Esophagus squamous epithelium (tissue), 5 donors: ENCODE results near the gene COL26A1. TPM values are rescaled to one million over a fixed set of nuclear protein-coding genes. Genes with fewer than 3 reads are reported as not detected.
A peak's percentile ranks its signal among the peaks of the same experiment; 100 is the strongest.

Source experiments
- DNase-seq: peaks from one replicate; lab custom pipeline; 2025; lab: John Stamatoyannopoulos, UW
- H3K27ac ChIP-seq, 4 donors: fragments of 200-600 bp; sonication (generic); one replicate each; pipeline ENCODE4 v1.5.1; 2016 to 2019; ENCODE audit warnings: mild to moderate bottlenecking in 1 of 4
- H3K27me3 ChIP-seq, 4 donors: fragments of 200-600 bp; sonication (generic); 1 replicate in 3 of 4; 2 replicates in 1 of 4; pipeline versions ENCODE4 v1.5.1 to v1.6.0; 2017 to 2021; ENCODE audit warnings: antibody characterized with exemption in 1 of 4
- H3K36me3 ChIP-seq, 3 donors: fragments of 200-600 bp; sonication (generic); one replicate each; pipeline ENCODE4 v1.5.1; 2016 to 2019
- H3K4me1 ChIP-seq, 3 donors: fragments of 200-600 bp; sonication (generic); one replicate each; pipeline ENCODE4 v1.5.1; 2017 to 2019
- H3K4me3 ChIP-seq, 4 donors: fragments of 200-600 bp; sonication (generic); 1 replicate in 3 of 4; 2 replicates in 1 of 4; pipeline ENCODE4 v1.5.1; 2016 to 2019; ENCODE audit warnings: mild to moderate bottlenecking in 2 of 4, moderate library complexity in 1 of 4
- H3K9me3 ChIP-seq, 3 donors: fragments of 200-600 bp; sonication (generic); one replicate each; pipeline ENCODE4 v1.5.1; 2016 to 2019
- POLR2A ChIP-seq, 4 donors: fragments of 450-650 bp; IDR thresholded peaks; one replicate each; pipeline ENCODE4 v1.6.1; 2017; ENCODE audit warnings: antibody characterized with exemption in 4 of 4, mild to moderate bottlenecking in 4 of 4, moderate library complexity in 3 of 4
- WGBS, 2 donors: methylation state at CpG; one replicate each; pipeline ENCODE4 v1.1.5; 2018; 5-methylcytosine and 5-hydroxymethylcytosine counted together
- intact Hi-C: fragments of 100-400 bp; cut with DNase I; formaldehyde crosslinking; loops from one replicate; pipeline ENCODE4 v1.15.0; 2022
- total RNA-seq, 4 donors: library from RNA; depleted of rRNA; stranded (reverse); fragments of >200 nt; gene quantifications; one replicate each; pipeline ENCODE4 v1.1.0, GENCODE V29; 2016
- TF ChIP-seq, protein P1 (sequence below), 6 experiments: fragments of 450-650 bp in 4 of 6; fragments of 200-600 bp in 2 of 6; sonication (generic) in 2 of 6; IDR thresholded peaks; one replicate each; pipeline ENCODE4 v1.5.1; 2016 to 2019; ENCODE audit warnings: antibody characterized with exemption in 6 of 6, mild to moderate bottlenecking in 4 of 6, moderate library complexity in 4 of 6
- donor health status: DM: yes; HTN: yes; CAD: no.

COL26A1 gene
- total RNA-seq, 4 donors from 2014 or later = not detected

DNA sequence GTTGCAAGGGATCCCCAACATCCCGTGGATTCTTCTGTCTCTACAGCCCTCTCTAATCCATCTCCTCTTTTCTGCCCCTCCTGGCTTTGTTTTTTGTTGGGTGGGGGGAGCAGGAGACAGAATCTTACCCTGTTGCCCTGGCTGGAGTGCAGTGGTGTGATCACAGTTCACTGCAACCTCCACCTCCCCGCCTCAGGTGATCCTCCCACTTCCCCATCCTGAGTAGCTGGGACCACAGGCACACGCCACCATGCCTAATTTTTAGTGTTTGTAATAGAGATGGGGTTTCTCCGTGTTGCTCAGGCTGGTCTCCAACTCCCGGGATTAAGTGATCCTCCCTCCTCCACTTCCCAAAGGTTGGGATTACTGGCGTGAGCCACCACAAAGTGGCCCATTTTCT lies 144.7 kb downstream of the COL26A1 start:
- no peak overlapping the region for H3K4me3 ChIP-seq
- intact Hi-C loops = no loop called here
- no peak overlapping the region for H3K27ac ChIP-seq
- peaks cover 0 to 3% (median 0%) of the 10 kb centered on the region in 3 donors for H3K4me1 ChIP-seq
- DNase-seq = no peak
- no peak for TF ChIP-seq POLR2A (IDR thresholded peaks at IDR 0.05)
- TF ChIP-seq, protein P1, sequence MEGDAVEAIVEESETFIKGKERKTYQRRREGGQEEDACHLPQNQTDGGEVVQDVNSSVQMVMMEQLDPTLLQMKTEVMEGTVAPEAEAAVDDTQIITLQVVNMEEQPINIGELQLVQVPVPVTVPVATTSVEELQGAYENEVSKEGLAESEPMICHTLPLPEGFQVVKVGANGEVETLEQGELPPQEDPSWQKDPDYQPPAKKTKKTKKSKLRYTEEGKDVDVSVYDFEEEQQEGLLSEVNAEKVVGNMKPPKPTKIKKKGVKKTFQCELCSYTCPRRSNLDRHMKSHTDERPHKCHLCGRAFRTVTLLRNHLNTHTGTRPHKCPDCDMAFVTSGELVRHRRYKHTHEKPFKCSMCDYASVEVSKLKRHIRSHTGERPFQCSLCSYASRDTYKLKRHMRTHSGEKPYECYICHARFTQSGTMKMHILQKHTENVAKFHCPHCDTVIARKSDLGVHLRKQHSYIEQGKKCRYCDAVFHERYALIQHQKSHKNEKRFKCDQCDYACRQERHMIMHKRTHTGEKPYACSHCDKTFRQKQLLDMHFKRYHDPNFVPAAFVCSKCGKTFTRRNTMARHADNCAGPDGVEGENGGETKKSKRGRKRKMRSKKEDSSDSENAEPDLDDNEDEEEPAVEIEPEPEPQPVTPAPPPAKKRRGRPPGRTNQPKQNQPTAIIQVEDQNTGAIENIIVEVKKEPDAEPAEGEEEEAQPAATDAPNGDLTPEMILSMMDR (IDR thresholded peaks at IDR 0.05) = no peak
- H3K27me3 ChIP-seq = peaks cover 0 to 52% (median 0%) of the 10 kb centered on the region in 4 donors
- WGBS, 2 donors = 26 to 35% methylated on average over 5 to 6 of the region's 6 CpGs
- no peaks in the 10 kb centered on the region for H3K9me3 ChIP-seq
- H3K36me3 ChIP-seq = no peaks in the 10 kb centered on the region

DNA sequence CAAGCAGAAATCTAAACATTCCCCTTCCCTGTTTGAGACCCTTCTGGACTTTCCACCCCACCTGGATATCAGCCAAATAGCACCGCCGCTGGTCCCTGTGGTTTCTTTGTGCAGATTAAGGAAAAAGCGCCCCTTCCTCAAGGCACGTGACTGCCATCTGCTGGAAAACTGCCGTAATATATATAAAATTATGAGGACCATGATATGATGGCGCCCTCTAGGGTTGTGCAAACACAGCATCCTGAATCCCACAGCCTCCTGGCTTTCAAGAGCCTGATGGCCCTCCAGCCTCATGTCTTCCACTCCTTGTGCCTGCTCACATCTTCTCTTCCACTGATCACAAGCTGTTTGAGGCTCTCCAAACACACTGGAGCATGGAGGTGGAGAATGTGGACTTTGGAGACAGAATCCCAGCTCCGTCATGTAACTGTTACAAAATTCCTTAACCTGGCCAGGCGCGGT lies 145.1 kb downstream of the COL26A1 start:
- 13 to 24% methylated on average over 5 to 9 of the region's 9 CpGs for WGBS, 2 donors
- Histone ChIP-seq H3K27me3 (peaks cover 0 to 57% (median 0%) of the 10 kb centered on the region in 4 donors), H3K27ac (no peak overlapping the region), H3K4me3 (no peak overlapping the region), H3K4me1 (peaks cover 0 to 3% (median 0%) of the 10 kb centered on the region in 3 donors), H3K9me3 (no peaks in the 10 kb centered on the region), H3K36me3 (no peaks in the 10 kb centered on the region)
- DNase-seq = no peak
- intact Hi-C loops = no loop called here
- TF ChIP-seq, protein P1 (IDR thresholded peaks at IDR 0.05) = peak in 5 of 6 experiments; percentile 14 to 44 (median 17)
- TF ChIP-seq POLR2A (IDR thresholded peaks at IDR 0.05) = no peak

DNA sequence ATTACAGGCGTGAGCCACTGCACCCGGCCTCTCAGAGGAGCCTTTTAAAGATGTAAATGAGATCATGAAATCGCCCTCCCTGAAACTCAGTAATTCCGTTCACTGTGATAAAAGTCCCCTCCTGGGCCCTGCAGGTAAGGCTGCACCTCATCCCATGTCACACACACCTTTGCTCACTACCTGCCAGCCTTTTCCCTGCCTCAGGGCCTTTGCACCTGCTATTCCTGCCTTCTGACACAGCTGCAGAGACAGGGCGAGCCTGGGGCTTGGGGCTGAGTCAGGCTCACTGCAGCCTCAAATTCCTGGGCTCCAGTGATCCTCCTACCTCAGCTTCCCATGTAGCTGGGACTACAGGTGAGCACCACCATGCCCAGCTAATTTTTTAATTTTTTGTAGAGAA lies 147.6 kb downstream of the COL26A1 start:
- TF ChIP-seq, protein P1 (IDR thresholded peaks at IDR 0.05) = no peak
- no peak for TF ChIP-seq POLR2A (IDR thresholded peaks at IDR 0.05)
- no peak overlapping the region for H3K4me3 ChIP-seq
- no peak overlapping the region for H3K27ac ChIP-seq
- peaks cover 0 to 78% (median 0%) of the 10 kb centered on the region in 4 donors for H3K27me3 ChIP-seq
- H3K9me3 ChIP-seq = no peaks in the 10 kb centered on the region
- no peaks in the 10 kb centered on the region for H3K36me3 ChIP-seq
- H3K4me1 ChIP-seq = peaks cover 0 to 3% (median 0%) of the 10 kb centered on the region in 3 donors
- DNase-seq = no peak
- intact Hi-C loops = no loop called here
- WGBS, 2 donors = 63 to 64% methylated on average over 5 of the region's 5 CpGs

DNA sequence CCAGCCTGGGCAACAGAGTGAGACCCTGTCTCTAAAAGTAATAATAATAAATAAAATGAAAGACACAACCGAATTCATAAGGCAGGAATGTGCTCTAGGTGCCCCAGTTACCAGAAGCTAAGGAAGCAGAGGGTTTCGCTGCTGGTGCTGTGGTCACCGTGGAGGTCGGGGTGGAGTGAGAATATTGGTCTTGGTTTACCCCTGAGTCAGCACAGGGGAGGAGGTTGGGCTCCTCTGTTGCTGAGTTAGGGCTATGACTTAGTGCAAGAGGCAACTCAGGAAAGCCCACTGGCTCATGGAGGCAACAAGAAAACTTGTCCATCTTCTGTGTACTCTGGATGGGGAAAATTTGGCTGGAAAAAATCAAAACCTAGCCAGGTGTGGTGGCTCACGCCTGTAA lies 149.3 kb downstream of the COL26A1 start:
- H3K27ac ChIP-seq = no peak overlapping the region
- H3K27me3 ChIP-seq = peaks cover 0 to 77% (median 0%) of the 10 kb centered on the region in 4 donors
- intact Hi-C loops = no loop called here
- H3K4me1 ChIP-seq = peaks cover 0 to 3% (median 0%) of the 10 kb centered on the region in 3 donors
- TF ChIP-seq POLR2A (IDR thresholded peaks at IDR 0.05) = no peak
- TF ChIP-seq, protein P1 (IDR thresholded peaks at IDR 0.05) = no peak
- DNase-seq = no peak
- 68 to 74% methylated on average over 5 of the region's 5 CpGs for WGBS, 2 donors
- H3K36me3 ChIP-seq = no peaks in the 10 kb centered on the region
- no peaks in the 10 kb centered on the region for H3K9me3 ChIP-seq
- no peak overlapping the region for H3K4me3 ChIP-seq

DNA sequence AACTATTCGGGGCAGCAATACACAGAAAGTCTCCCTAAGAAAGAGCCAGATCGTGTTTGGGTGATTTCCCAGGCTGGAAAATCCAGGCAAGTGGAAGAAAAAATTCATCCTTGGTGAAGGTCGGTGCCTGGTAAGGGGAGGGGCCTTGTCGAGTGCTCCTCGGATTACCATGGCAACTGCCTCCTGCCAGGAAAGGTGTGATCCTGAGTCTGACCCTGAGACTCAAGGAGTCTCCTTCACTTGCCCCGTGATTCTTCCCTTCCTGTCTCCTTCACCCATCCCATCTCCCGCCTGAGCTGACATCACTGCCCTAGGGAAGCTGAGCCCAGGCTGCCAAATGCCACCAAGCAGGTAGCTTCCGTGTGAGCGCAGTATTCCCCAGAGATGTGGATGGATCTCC lies 154.2 kb downstream of the COL26A1 start:
- H3K4me1 ChIP-seq = peaks cover 0 to 16% (median 0%) of the 10 kb centered on the region in 3 donors
- no peak overlapping the region for H3K4me3 ChIP-seq
- H3K27me3 ChIP-seq = peaks cover 0 to 36% (median 0%) of the 10 kb centered on the region in 4 donors
- intact Hi-C loops = no loop called here
- no peaks in the 10 kb centered on the region for H3K36me3 ChIP-seq
- no peak for DNase-seq
- 62 to 90% methylated on average over 4 to 9 of the region's 9 CpGs for WGBS, 2 donors
- TF ChIP-seq POLR2A (IDR thresholded peaks at IDR 0.05) = no peak
- TF ChIP-seq, protein P1 (IDR thresholded peaks at IDR 0.05) = no peak
- no peak overlapping the region for H3K27ac ChIP-seq
- H3K9me3 ChIP-seq = no peaks in the 10 kb centered on the region
